NOMO-1 treated with DMSO at 0.1 percent for 48 hours (cell line): Measurements from ENCODE around the gene TANK.

Source experiments
- DNase-seq: peaks from one replicate; lab custom pipeline; 2025; ENCODE audit not compliant: unreplicated experiment; lab: John Stamatoyannopoulos, UW

The TANK gene

GRCh38 chr2:161133366-161133765 lies 26.9 kb upstream of the TANK start:
- DNase-seq = no peak

GRCh38 chr2:161134547-161135518 lies 25.4 kb upstream of the TANK start:
- no peak for DNase-seq

- no peak for DNase-seq
Measured at GRCh38 chr2:161135951-161136593, 24.2 kb upstream of the TANK start.

GRCh38 chr2:161136696-161137324 lies 23.4 kb upstream of the TANK start:
- DNase-seq = peak; percentile 82

- no peak for DNase-seq
Measured at GRCh38 chr2:161138429-161138828, 21.8 kb upstream of the TANK start.

- peak; percentile 56 for DNase-seq
Measured at GRCh38 chr2:161139098-161139987, 20.9 kb upstream of the TANK start.

GRCh38 chr2:161141033-161141432 lies 19.2 kb upstream of the TANK start:
- peak; percentile 57 for DNase-seq

- DNase-seq = no peak
Measured at GRCh38 chr2:161146209-161146775, 13.9 kb upstream of the TANK start.

GRCh38 chr2:161146996-161147395 lies 13.2 kb upstream of the TANK start:
- no peak for DNase-seq

- DNase-seq = no peak
Measured at GRCh38 chr2:161147856-161148255, 12.4 kb upstream of the TANK start.

GRCh38 chr2:161150704-161151103 lies 9.5 kb upstream of the TANK start:
- DNase-seq = no peak

- no peak for DNase-seq
Measured at GRCh38 chr2:161152302-161152701, 7.9 kb upstream of the TANK start.

GRCh38 chr2:161158882-161159281 lies 1.3 kb upstream of the TANK start:
- no peak for DNase-seq

- DNase-seq = no peak
Measured at GRCh38 chr2:161159456-161160225, 587 bp upstream of the TANK start.

GRCh38 chr2:161161074-161161706 lies 962 bp downstream of the TANK start:
- DNase-seq = peak; percentile 45

- no peak for DNase-seq
Measured at GRCh38 chr2:161163440-161163839, 3.2 kb downstream of the TANK start.

- no peak for DNase-seq
Measured at GRCh38 chr2:161164161-161164560, 3.9 kb downstream of the TANK start.

- no peak for DNase-seq
Measured at GRCh38 chr2:161165266-161165665, 5.0 kb downstream of the TANK start.

- peak; percentile 94 for DNase-seq
Measured at GRCh38 chr2:161165811-161166210, 5.6 kb downstream of the TANK start.
